ENCODE results near the gene CDH10.

GRCh38 chr5:24606971-24607370 lies 37.8 kb downstream of the CDH10 start:
- TF ChIP-seq RNF2 (IDR thresholded peaks at IDR 0.05; ENCODE audit: borderline replicate concordance, low read depth) (no peak), NFE2L2 (conservative IDR thresholded peaks at IDR 0.05; ENCODE audit: low read length) (no peak), RCOR1 (IDR thresholded peaks at IDR 0.05; ENCODE audit: low read depth, low read length) (no peak)

Measured in A549 (cell line).